Liver (tissue), 9 donors: ENCODE measurements around the gene MSRB2. TPM values are rescaled to one million over a fixed set of nuclear protein-coding genes. Genes with fewer than 3 reads are reported as not detected.

Source experiments
- DNase-seq: peaks from one replicate; pipeline ENCODE4 v3.0.0-alpha.2; 2017; ENCODE audit warnings: low spot score
- H3K27ac ChIP-seq, 2 donors: one replicate each; pipeline ENCODE4 v1.7.0; 2013; ENCODE audit warnings: inconsistent platforms in 2 of 2, low read length in 2 of 2, control low read depth in 1 of 2, low read depth in 1 of 2, mild to moderate bottlenecking in 1 of 2
- H3K27me3 ChIP-seq, 4 donors: one replicate each; pipeline versions ENCODE4 v1.6.1 to v1.7.0; 2013; ENCODE audit warnings: low read length in 3 of 4, inconsistent platforms in 1 of 4, mild to moderate bottlenecking in 1 of 4, moderate library complexity in 1 of 4; ENCODE audit not compliant: control insufficient read depth in 4 of 4, insufficient read depth in 4 of 4
- H3K36me3 ChIP-seq, 4 donors: one replicate each; pipeline versions ENCODE4 v1.6.1 to v1.7.0; 2013; ENCODE audit warnings: low read length in 3 of 4, mild to moderate bottlenecking in 3 of 4, low read depth in 1 of 4, moderate library complexity in 1 of 4; ENCODE audit not compliant: control insufficient read depth in 4 of 4, insufficient read depth in 3 of 4
- H3K4me1 ChIP-seq, 4 donors: one replicate each; pipeline versions ENCODE4 v1.6.1 to v1.7.0; 2013; ENCODE audit warnings: low read length in 3 of 4, mild to moderate bottlenecking in 3 of 4, moderate library complexity in 1 of 4; ENCODE audit not compliant: control insufficient read depth in 4 of 4, insufficient read depth in 4 of 4
- H3K4me3 ChIP-seq, 3 donors: one replicate each; pipeline versions ENCODE4 v1.6.1 to v1.7.0; 2013; ENCODE audit warnings: low read length in 3 of 3, control low read depth in 1 of 3, low read depth in 1 of 3, mild to moderate bottlenecking in 1 of 3
- H3K9ac ChIP-seq, 2 donors: one replicate each; pipeline ENCODE4 v1.7.0; 2013; ENCODE audit warnings: low read length in 2 of 2, mild to moderate bottlenecking in 2 of 2, moderate library complexity in 2 of 2, control low read depth in 1 of 2, low read depth in 1 of 2
- H3K9me3 ChIP-seq, 4 donors: one replicate each; pipeline versions ENCODE4 v1.6.1 to v1.7.0; 2013; ENCODE audit warnings: low read length in 3 of 4; ENCODE audit not compliant: control insufficient read depth in 4 of 4
- EGR1 ChIP-seq, 2 donors: IDR thresholded peaks; 2 replicates each; pipeline ENCODE4 v1.6.1; 2016 to 2018; ENCODE audit warnings: antibody characterized with exemption in 2 of 2, low read depth in 2 of 2
- FOXA1 ChIP-seq: IDR thresholded peaks from 2 replicates; pipeline ENCODE4 v1.6.1; 2016; ENCODE audit warnings: antibody characterized with exemption
- GABPA ChIP-seq, 2 donors: IDR thresholded peaks in 1 of 2; conservative IDR thresholded peaks in 1 of 2; 2 replicates each; pipeline ENCODE4 v1.6.1; 2016; ENCODE audit warnings: antibody characterized with exemption in 2 of 2, mild to moderate bottlenecking in 1 of 2, moderate library complexity in 1 of 2
- JUND ChIP-seq, 2 donors: IDR thresholded peaks; 2 replicates each; pipeline ENCODE4 v1.6.1; 2016; ENCODE audit warnings: antibody characterized with exemption in 2 of 2
- NR2F2 ChIP-seq: IDR thresholded peaks from 2 replicates; pipeline ENCODE4 v1.6.1; 2016; ENCODE audit warnings: antibody characterized with exemption
- TAF1 ChIP-seq: conservative IDR thresholded peaks from 2 replicates; pipeline ENCODE4 v1.6.1; 2016; ENCODE audit warnings: antibody characterized with exemption, mild to moderate bottlenecking
- WGBS: extraction: QIAGEN DNeasy Blood & Tissue Kit; methylation state at CpG from one replicate; pipeline ENCODE4 v1.1.7; 2013; 5-methylcytosine and 5-hydroxymethylcytosine counted together
- polyA plus RNA-seq, 2 donors: library from polyadenylated mRNA; stranded (reverse) in 1 of 2; unstranded in 1 of 2; fragments of 200-250 nt in 1 of 2; fragments of >200 nt in 1 of 2; fragmentation: Nextera tagmentation in 1 of 2; extraction: Ambion mirVana in 1 of 2; gene quantifications; one replicate each; pipeline versions ENCODE4 v1.2.1 to v1.2.3, GENCODE V29; 2013 to 2015
- total RNA-seq, 2 donors: library from RNA; depleted of rRNA; stranded (reverse); fragments of >200 nt; gene quantifications; one replicate each; pipeline ENCODE4 v1.2.3, GENCODE V29; 2014
- TF ChIP-seq, protein P1 (sequence below): IDR thresholded peaks from 2 replicates; pipeline ENCODE4 v1.6.1; 2016; ENCODE audit warnings: antibody characterized with exemption, mild to moderate bottlenecking
- TF ChIP-seq, protein P2 (sequence below): IDR thresholded peaks from 2 replicates; pipeline ENCODE4 v1.6.1; 2016; ENCODE audit warnings: antibody characterized with exemption
- TF ChIP-seq, protein P3 (sequence below): IDR thresholded peaks from 2 replicates; pipeline ENCODE4 v1.6.1; 2016; ENCODE audit warnings: antibody characterized with exemption
- donor health status: healthy.
- donor health status: healthy.
- donor health status: healthy.
- donor health status: healthy.
- donor health status: healthy.

The MSRB2 gene
- total and polyA plus RNA-seq, 4 donors, result 7.3 to 69.4 (median 14.5) TPM

DNA sequence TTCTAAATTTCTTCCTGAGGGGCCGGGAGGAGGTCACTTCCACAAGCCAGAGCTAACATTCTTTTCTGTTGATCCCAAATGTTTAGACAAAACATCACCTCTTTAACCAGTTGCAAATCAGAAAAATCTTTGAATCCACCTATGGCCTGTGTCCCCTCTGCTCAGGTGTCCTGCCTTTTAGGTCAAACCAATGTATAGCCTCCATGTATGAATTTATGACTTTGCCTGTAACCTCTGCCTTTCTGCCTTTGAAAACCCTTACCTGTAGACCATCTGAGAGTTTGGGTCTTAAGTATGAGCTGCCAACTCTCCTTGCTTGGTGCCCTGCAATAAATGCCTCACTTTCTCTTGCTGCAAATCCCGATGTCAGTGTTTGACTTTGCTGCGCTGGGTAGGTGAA, 44.1 kb upstream of the MSRB2 start:
- WGBS, result 91% methylated on average over 3 of the region's 3 CpGs
- no peak overlapping the region for H3K4me3 ChIP-seq
- TF ChIP-seq JUND (IDR thresholded peaks at IDR 0.05) (no peak), GABPA (IDR thresholded peaks at IDR 0.05 in 1 of 2, conservative IDR thresholded peaks at IDR 0.05 in 1 of 2) (no peak), EGR1 (IDR thresholded peaks at IDR 0.05; ENCODE audit: low read depth in 2 of 2) (no peak)
- H3K27me3 ChIP-seq, result peaks cover 0 to 8% (median 0%) of the 10 kb centered on the region in 4 donors
- H3K9ac ChIP-seq, result no peak overlapping the region
- DNase-seq, result no peak
- no peaks in the 10 kb centered on the region for H3K36me3 ChIP-seq
- no peaks in the 10 kb centered on the region for H3K4me1 ChIP-seq
- no peak overlapping the region for H3K27ac ChIP-seq
- H3K9me3 ChIP-seq, result no peaks in the 10 kb centered on the region

DNA sequence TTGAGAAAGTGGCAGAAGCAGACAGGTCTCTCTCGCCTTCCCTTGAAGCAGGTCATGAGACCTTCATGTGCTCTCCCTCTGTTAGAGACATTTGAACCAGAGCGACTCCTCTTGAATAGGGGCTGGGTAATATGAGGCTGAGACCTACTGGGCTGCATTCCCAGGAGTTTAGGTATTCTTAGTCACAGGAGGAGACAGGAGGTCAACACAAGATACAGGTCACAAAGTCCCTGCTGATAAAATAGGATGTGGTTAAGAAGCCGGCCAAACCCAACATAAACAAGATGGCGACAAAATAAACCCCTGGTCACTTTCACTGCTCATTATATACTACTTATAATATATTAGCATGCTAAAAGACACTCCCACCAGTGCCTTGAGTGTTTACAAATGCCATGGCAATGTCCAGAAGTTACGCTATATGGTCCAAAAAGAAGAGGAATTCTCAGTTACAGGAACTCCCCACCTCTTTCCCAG, 43.5 kb upstream of the MSRB2 start:
- Histone ChIP-seq H3K9ac (no peak overlapping the region), H3K27me3 (peaks cover 0 to 8% (median 0%) of the 10 kb centered on the region in 4 donors), H3K36me3 (no peaks in the 10 kb centered on the region), H3K9me3 (no peaks in the 10 kb centered on the region), H3K4me3 (no peak overlapping the region), H3K4me1 (no peaks in the 10 kb centered on the region), H3K27ac (no peak overlapping the region)
- no peak for DNase-seq
- 83% methylated on average over 5 of the region's 5 CpGs for WGBS
- TF ChIP-seq TAF1, result no peak
- TF ChIP-seq NR2F2, result no peak
- TF ChIP-seq, protein P1, sequence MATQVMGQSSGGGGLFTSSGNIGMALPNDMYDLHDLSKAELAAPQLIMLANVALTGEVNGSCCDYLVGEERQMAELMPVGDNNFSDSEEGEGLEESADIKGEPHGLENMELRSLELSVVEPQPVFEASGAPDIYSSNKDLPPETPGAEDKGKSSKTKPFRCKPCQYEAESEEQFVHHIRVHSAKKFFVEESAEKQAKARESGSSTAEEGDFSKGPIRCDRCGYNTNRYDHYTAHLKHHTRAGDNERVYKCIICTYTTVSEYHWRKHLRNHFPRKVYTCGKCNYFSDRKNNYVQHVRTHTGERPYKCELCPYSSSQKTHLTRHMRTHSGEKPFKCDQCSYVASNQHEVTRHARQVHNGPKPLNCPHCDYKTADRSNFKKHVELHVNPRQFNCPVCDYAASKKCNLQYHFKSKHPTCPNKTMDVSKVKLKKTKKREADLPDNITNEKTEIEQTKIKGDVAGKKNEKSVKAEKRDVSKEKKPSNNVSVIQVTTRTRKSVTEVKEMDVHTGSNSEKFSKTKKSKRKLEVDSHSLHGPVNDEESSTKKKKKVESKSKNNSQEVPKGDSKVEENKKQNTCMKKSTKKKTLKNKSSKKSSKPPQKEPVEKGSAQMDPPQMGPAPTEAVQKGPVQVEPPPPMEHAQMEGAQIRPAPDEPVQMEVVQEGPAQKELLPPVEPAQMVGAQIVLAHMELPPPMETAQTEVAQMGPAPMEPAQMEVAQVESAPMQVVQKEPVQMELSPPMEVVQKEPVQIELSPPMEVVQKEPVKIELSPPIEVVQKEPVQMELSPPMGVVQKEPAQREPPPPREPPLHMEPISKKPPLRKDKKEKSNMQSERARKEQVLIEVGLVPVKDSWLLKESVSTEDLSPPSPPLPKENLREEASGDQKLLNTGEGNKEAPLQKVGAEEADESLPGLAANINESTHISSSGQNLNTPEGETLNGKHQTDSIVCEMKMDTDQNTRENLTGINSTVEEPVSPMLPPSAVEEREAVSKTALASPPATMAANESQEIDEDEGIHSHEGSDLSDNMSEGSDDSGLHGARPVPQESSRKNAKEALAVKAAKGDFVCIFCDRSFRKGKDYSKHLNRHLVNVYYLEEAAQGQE, result no peak

DNA sequence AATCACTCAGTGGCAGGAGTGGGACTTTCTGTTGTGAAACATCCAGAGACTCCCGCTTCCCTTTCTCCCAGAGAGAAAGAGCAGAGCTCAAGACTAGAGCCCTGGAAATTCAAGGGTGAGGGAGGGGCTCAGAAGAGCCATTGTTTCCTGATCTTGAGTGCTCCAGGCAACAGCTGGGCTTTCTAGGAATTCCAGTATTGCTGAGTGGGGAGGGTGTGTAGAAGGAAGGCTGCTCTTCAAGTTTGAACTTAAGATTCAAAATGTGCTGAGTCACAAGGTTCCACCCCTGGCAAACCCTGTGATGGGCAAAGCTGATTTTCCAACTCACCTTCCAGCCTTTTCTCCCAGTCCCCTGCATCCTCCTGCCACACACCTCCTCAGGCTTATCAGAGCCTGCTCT, 42.3 kb upstream of the MSRB2 start:
- no peaks in the 10 kb centered on the region for H3K4me1 ChIP-seq
- H3K27me3 ChIP-seq, result peaks cover 0 to 8% (median 0%) of the 10 kb centered on the region in 4 donors
- no peak overlapping the region for H3K9ac ChIP-seq
- DNase-seq, result no peak
- H3K4me3 ChIP-seq, result no peak overlapping the region
- TF ChIP-seq, protein P2, sequence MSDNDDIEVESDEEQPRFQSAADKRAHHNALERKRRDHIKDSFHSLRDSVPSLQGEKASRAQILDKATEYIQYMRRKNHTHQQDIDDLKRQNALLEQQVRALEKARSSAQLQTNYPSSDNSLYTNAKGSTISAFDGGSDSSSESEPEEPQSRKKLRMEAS, result no peak
- TF ChIP-seq FOXA1 (no peak), EGR1 (IDR thresholded peaks at IDR 0.05; ENCODE audit: low read depth in 2 of 2) (no peak)
- TF ChIP-seq, protein P3, sequence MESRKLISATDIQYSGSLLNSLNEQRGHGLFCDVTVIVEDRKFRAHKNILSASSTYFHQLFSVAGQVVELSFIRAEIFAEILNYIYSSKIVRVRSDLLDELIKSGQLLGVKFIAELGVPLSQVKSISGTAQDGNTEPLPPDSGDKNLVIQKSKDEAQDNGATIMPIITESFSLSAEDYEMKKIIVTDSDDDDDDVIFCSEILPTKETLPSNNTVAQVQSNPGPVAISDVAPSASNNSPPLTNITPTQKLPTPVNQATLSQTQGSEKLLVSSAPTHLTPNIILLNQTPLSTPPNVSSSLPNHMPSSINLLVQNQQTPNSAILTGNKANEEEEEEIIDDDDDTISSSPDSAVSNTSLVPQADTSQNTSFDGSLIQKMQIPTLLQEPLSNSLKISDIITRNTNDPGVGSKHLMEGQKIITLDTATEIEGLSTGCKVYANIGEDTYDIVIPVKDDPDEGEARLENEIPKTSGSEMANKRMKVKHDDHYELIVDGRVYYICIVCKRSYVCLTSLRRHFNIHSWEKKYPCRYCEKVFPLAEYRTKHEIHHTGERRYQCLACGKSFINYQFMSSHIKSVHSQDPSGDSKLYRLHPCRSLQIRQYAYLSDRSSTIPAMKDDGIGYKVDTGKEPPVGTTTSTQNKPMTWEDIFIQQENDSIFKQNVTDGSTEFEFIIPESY, result no peak
- no peaks in the 10 kb centered on the region for H3K9me3 ChIP-seq
- no peak overlapping the region for H3K27ac ChIP-seq
- H3K36me3 ChIP-seq, result no peaks in the 10 kb centered on the region
- WGBS, result 86% methylated on average over 1 of the region's 1 CpG
